ENCODE data around the gene HIPK4.
"Not testable (repeated sequence)": the region's sequence is repeated elsewhere in the genome, so short reads cannot be mapped to it uniquely, and the experiment has no call there.

HIPK4 gene

DNA sequence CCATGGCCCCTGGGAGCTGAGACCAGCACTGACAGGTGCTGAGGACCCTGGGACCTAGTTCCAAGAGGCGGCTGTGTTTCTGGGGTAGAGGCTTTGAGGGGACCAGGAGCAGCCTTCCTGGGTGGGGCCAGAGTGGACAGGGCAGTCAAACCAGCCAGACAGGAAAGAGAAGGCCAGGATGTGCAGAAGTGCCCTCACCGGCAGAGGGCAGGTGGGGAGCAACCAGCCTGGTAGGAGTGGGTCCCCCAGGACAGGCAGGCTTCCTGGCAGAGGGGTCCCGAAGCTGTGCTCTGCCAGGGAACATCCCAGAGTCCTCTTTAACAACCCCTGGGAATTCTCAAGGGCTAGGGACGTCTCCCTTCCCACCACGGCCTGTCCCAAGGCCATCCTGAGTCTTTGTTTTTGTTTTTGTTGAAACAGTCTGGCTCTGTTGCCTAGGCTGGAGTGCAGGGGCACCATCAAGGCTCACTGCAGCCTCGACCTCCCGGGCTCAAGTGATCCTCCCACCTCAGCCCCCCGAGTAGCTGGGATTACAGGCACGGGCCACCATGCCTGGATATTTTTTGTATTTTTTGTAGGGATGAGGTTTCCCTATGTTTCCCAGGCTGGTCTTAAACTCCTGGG lies 3.0 kb upstream of the HIPK4 start:
- no peak for DNase-seq (ENCODE audit: low read depth)

DNA sequence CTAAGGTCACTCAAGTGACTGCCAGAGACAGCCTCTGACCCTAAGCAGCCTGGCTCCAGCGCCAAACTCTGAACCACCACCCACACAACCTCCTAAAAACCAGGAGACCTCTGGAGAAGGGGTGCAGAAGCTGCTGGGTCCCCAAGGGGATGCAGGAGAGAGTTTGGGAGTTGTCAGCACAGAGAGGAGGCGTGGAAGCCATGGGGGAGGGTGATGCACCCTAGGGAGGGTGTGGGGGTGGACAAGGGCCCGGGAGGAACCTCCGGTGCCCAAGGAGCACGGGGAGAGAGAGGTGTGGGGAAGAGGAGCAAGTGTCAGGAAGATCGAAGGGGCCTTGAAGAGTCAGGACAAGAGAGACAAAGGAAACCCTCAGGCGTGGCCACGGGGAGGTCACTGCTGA lies 2.1 kb upstream of the HIPK4 start:
- no peak for DNase-seq (ENCODE audit: low read depth)

DNA sequence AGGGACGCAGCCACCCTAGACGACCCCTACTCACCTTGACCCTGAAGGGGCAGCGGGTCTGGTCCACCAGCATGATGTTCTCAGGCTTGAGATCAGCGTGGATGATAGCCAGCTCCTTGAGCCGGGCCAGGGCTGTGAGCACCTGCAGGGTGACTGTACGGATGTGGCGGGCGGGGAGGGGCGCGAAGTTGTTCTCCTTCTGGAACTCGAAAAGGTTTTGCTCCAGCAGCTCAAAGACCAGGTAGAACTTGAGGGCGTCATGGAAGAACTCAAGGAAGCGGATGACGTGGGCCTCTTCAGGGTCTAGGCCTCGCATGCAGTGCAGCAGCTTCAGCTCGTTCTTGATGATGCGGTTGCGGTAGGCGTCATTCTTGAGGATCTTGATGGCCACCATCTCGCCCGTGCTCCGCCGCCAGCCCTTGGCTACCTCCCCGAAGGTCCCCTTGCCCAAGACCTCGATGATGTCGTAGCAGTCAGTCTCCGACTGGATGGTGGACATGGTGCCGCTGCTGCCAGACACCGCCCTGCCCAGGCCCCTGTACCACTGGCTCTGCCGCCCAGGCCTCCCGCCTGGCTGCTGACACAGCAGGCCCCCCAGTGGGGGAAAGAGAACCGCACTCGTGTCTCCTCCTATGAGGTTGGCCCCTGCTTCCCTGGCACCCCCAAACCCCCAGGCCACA lies 437 bp downstream of the HIPK4 start:
- no peak for DNase-seq (ENCODE audit: low read depth)

DNA sequence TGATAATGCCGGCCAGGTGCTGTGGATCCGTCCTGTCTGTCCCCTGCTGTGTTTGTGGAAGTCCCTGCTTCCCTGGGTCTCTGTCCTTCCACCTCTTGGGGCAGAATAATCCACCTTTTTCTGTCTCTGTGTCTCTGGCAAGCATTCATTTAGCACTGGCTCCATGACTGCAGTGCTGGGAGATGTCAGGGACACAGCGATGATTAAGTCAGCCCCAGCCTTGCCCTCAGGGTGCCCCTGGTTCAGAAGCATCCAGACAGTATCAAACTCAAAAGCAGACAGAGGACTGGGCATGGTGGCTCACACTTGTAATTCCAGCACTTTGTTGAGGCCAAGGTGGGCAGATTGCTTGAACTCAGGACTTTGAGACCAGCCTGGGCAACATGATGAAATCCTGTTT lies 1.5 kb downstream of the HIPK4 start:
- no peak for DNase-seq (ENCODE audit: low read depth)

DNA sequence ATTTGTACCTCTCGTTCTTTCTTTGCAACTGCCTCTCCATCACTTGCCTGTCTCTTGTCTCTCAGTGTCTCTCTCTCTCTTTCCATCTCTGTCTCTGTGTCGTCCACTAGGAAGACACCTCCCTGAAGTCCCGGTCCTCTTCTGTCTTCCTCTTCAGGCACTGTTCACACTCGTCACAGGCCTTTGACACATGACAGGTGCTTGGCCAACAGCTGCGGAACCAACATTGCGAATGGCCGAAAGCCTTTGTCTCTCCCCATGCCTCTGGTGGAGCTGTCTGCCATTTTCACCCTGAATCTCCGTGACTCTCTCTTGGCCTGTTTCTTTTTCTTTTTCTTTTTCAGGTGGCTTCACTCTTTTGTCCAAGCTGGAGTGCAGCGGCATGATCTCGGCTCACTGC lies 2.8 kb downstream of the HIPK4 start:
- DNase-seq (ENCODE audit: low read depth) = no peak

DNA sequence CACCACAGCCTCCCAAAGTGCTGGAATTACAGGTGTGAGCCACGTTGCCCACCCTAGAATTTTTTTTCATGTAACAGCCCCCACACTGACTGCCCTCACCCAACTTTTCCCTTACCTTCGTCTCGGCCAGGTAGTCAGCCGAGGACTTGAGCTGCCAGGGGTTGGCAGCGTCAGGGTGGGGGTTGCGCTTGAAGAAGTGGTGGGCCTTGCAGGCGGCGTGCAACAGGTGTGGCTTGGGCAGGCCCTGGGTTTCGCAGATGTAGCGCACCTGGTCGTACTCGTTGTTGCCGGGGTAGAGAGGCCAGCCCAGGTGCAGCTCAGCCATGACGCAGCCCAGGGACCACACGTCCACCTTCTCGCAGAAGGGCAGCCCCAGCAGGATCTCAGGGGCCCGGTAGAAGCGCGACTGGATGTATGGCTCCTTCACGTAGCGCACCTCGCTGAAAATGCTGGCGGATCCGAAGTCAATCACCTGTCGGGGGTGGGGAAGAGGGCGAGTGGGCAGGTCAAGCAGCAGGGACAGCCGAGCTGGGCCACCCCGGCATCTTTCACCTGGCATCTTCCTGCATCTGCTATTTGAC lies 6.2 kb downstream of the HIPK4 start:
- DNase-seq (ENCODE audit: low read depth) = no peak

DNA sequence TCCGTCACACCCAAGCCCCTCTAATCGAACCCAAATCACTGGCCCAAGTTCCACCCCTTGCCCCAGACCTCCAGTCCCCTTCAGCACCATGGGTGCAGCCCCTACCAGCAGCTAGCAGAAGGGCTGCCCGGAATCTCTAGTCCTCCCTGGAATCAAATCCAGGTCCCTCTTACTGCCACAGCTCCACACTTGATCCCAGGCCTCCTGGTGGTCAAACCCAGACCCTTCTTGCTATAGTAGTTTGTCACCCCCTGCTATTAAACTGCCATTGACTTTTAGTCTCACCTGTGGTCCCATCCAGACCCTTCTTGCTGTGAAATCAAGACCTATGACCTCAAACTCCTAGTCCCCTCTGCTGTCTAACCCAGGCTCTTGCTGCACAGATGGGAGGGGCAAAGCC lies 8.7 kb downstream of the HIPK4 start:
- no peak for DNase-seq (ENCODE audit: low read depth)

DNA sequence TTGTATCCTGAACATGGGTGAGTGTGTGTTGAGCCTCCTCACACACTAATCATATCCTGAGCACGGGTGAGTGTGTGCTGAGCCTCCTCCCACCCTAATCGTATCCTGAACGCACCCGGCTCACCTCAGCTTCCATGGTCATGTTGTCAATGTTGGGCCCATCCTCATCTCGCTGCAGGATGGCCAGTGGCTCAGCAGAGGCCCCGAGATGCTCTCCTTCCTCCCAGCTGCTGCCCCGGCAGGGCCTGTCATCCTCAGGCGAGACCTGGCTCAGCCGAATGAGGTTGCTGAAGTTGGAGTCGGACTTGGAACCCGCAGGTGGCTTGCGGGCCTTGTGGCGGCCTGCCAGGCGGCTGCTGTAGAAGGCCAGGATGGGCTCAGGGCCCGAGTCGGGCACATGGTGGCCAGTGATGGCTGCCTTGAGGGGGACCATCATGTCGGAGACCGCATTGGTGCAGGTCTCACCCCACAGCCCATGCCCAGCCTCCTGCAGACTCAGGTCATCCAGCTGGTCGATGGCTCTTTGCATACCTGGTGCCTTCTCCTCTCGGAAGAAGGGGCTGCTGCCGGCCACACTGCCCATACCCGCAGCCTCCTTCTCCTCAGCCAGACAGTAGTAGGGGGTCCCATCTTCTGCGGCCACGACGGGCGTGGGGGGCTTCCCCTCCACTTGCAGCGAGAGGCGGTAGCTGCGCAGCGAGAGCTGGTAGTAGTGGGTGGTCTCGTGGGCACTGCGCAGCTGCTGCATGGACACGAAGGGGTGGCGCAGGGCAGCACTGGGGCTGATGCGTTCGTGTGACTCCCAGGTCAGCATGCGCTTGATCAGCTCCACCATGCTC lies 9.6 kb downstream of the HIPK4 start:
- no peak for DNase-seq (ENCODE audit: low read depth)

DNA sequence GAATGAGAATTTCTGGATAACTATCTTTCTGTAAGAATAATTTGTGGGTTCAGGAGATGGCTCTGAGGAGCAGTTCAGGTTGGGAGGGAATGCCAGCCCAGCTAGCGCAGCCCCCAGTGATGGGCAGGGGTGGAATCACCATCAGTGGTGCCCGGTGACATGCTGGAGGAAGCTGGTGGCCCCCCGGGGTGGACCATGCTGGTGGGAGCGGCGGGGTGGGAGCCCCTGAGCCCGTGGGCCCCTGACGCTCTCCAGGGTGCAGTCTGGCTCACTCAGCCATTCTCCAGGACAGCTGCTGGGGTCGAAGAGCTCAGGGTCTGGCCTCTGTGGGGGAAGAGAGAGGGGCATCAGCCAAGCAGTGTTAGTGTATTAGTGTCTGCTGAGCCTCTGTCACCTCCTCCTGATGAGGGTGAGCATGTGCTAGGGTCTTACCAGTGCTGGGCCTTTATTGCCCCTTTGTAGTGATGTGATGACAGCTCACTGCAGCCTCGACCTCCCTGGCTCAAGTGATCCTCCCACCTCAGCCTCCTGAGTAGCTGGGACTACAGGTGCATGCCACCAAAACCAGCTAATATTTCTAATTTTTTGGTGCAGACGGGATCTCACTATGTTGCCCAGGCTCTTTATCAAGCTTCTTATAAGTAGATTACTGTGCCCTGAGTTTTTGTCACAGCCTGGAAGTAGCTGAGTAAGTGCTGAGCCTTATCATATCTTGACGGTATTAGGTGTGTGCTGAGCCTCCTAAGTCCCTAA lies 10.4 kb downstream of the HIPK4 start:
- DNase-seq (ENCODE audit: low read depth) = no peak

DNA sequence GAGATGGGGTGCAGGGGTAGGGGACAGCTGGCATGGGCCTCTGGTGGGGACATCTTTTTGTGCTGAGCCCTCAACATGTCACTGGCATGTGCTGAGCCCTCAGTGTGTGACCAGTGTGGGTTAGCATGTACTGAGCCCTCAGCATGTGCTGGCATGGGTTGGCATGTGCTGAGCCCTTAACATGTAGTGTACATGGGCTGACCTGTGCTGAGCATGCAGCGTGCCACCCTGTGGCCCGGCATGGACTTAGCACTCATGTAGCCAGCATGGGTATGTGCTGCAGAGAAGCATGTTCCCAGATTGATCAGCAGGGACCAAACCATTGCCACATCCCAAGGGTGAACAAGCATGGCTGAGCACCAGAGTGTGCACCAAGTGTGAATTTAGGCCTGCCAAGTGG lies 11.5 kb downstream of the HIPK4 start:
- DNase-seq (ENCODE audit: low read depth) = no peak

DNA sequence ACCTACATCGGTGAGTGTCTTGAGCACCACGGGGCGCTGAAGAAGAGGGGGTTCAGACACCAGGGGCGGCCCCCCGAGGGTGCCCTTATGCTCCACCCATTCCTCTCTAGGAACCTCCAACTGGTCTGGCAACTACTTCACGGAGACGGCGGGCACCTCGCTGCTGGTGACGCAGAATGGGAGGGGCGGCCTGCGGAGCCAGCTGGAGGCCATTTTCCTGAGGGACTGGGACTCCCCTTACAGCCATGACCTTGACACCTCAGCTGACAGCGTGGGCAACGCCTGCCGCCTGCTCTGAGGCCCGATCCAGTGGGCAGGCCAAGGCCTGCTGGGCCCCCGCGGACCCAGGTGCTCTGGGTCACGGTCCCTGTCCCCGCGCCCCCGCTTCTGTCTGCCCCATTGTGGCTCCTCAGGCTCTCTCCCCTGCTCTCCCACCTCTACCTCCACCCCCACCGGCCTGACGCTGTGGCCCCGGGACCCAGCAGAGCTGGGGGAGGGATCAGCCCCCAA lies 12.1 kb downstream of the HIPK4 start:
- DNase-seq (ENCODE audit: low read depth) = no peak

DNA sequence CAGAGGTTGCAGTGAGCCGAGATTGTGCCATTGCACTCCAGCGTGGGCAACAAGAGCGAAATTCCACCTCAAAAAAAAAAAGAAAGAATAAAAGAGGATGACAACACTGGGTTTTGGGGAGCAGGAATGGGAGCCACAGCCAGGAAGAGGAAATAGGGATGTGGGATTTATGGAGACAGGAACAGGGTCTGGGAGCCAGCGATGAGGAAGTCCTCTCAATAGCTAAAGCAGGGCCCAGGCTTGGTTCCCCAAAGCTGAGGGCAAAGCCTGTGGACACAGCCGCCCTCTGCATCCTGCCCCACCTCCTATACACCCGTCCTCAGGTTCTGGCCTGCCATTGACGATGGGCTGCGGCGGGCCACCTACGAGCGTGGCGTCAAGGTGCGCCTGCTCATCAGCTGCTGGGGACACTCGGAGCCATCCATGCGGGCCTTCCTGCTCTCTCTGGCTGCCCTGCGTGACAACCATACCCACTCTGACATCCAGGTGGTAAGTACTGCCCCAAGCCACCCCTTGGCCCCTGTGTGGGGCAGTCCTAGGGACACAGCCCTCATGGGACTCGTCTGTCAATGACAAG lies 13.6 kb downstream of the HIPK4 start:
- DNase-seq (ENCODE audit: low read depth) = no peak

DNA sequence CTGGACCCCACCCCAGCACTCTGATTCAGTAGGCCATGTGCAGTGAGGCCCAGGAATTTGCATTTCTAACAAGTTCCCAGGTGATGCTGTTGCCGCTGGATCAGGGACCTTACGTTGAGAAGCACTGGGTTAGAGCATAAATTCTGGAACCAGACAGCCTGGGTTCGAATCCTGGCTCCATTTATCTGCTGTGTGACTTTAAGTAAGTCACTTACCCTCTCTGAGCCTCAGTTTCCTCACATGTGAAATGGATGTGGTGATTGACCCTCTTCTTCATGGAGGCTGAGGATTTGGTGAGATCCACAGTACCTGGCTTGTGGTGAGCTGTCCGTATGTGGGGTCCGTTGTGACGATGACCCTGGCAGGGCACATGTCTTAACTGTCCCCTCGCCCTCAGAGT lies 15.9 kb downstream of the HIPK4 start:
- no peak for DNase-seq (ENCODE audit: low read depth)

DNA sequence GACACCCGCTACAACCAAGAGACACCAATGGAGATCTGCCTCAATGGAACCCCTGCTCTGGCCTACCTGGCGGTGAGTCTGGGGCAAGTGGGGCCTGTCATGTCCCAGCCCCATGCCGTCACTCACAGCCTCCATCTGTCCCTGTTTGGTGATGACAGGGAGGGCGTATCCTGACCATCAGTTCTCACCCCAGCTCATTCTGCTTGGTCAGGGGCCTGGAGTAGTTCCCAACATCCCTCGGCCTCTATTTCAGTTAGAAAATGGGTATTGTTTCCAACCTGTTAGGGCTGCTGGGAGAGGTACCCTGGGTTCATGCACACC lies 18.2 kb downstream of the HIPK4 start:
- no peak for DNase-seq (ENCODE audit: low read depth)

DNA sequence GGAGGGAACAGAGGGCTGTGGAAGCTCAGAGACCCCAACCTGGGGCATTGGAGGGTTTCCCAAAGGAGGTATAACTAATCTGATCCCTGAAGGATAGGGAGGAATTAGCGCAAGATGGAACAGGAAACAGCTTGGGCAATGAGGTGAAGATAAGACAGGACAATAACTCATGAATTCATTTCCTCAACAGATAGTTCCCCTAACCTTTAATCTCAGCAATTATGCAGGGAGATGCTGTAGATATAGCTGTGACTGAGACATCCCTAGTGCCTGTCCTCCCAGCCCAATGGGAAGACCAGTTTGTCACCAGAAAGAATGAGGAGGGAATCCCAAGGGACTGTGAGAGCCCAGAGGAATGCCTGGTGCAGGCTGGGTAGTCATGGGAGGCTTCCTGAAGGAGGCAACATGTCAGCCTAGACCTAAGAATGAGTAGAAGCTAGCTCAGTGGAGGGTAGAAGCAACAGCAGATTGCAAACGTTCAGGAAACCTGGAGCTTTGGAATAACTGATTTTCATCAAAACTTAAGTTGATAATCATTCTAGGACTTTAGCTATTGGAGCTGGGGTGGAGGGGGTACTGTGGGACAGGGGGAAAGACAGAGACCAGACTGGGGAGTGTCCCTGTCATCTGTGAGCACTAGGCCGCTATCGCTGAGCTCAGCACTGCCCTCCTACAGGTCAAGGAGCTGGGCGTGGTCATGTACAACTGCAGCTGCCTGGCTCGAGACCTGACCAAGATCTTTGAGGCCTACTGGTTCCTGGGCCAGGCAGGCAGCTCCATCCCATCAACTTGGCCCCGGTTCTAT lies 18.8 kb downstream of the HIPK4 start:
- no peak for DNase-seq (ENCODE audit: low read depth)

DNA sequence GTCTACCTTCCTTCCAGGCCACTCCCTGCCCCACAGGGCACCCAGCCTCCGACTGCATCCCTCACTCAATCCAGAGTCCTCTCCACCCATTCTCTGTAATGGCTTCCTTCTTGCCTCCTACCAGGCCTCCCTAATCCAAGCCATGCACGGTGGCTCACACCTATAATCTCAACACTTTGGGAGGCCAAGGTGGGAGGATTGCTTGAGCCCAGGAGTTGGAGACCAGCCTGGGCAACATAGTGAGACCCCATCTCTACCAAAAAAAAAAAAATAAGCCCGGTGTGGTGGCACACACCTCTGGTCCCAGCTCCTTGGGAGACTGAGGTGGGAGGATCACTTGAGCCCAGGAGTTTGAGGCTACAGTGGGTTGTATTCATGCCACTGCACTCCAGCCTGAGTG lies 19.7 kb downstream of the HIPK4 start:
- DNase-seq (ENCODE audit: low read depth) = not testable (repeated sequence)

DNA sequence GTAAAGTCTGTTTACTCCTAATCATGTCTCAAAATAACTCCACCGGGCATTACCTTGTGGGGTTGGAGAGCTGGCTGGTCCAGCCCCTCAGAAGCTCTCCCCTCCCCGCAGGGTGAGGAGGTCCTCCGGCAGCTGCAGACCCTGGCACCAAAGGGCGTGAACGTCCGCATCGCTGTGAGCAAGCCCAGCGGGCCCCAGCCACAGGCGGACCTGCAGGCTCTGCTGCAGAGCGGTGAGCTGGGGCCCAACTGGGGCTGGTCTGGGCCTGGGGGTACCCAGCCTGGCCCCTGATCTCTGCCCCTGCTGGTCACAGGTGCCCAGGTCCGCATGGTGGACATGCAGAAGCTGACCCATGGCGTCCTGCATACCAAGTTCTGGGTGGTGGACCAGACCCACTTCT lies 20.2 kb downstream of the HIPK4 start:
- no peak for DNase-seq (ENCODE audit: low read depth)

DNA sequence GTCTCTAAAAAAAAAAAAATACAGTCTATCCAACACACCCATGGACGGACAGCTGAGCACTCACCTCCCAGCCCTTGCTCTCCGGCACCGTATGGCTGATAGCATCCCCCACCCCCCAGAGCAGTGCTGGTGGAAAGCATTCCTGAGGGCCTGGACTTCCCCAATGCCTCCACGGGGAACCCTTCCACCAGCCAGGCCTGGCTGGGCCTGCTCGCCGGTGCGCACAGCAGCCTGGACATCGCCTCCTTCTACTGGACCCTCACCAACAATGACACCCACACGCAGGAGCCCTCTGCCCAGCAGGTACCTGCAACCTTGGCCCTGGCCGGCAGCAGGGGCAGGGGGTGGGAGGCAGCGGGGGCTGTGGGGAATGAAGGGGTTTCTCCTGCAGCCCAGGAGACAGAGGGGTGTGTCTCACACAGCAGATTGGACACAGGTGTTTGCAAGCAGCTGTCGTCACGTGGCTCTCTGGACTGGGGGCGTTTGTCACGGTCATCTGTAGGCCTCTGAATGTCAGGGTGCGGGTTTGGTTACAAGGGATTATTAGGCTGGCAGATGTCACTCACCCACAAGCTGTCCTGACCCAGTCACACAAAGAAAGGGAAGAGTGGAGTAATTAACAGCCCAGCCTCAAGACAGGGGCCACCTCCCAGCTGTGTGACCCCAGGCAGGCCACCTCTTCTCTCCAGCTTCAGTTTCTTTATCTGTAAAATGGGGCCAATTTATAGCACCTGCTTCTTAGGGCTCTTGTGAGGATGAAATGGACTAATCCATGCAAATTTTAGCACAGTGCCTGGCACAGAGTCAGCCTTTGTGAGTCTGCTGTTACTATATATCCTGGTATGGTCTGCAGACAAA lies 22.2 kb downstream of the HIPK4 start:
- no peak for DNase-seq (ENCODE audit: low read depth)

DNA sequence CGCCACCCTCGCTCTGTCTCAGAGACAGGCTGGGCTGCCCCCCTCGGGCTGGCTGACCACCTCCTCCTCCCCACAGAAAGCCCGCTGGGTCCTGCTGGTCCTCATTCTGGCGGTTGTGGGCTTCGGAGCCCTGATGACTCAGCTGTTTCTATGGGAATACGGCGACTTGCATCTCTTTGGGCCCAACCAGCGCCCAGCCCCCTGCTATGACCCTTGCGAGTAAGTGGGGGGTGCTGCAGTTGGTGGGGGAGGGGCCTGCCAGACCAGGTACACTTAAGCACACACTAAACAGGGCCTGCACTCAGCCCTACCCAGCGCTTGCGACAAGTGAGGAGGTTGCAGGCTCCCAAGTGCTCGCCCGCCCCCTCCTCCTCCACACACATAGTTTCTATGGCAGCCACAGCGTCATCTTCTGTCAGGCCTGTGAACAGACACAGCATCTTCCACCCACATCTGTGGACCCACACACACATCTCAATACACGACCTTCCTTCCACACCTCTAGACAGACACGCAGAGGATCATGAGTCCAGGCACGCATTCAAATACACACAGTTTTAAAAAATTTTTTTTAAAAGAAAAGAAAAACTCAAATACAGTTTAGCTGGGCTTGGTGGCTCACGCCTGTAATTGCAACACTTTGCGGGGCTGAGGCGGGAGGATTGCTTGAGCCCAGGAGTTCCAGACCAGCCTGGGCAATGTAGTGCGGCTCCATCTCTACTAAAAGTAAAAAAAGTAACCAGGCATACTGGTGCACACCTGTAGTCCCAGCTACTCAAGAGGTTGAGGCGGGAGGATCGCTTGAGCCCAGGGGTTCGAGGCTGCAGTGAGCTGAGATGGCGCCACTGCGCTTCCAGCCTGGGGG lies 23.1 kb downstream of the HIPK4 start:
- DNase-seq (ENCODE audit: low read depth) = no peak

Measured in stromal cell of bone marrow (primary cell).